ENCODE results near the gene FIZ1.
"Not testable (repeated sequence)": the region's sequence is repeated elsewhere in the genome, so short reads cannot be mapped to it uniquely, and the experiment has no call there.

Gene FIZ1

GRCh38 chr19:55578031-55578760, 21.1 kb downstream of the FIZ1 start:
- no peak for DNase-seq (ENCODE audit: low read depth in 4 of 4, low spot score in 1 of 4)

DNA sequence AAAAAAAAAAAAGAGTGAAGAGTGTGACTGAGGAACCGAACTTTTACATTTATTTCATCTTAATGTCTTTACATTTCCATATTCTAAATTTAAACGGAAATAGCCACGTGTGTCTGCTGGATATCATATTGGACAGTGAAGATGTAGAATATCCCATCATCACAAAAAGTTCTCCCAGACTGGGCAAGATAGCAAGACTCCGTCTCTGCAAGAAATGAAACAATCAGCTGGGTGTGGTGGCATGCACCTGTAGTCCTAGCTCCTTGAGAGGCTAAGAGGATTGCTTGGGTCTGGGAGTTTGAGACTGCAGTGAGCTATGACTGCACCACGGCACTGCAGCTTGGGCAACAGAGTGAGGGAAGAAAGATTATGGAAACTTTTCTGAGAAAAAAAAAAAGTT, 22.6 kb downstream of the FIZ1 start:
- DNase-seq (ENCODE audit: low read depth in 4 of 4, low spot score in 1 of 4) = no peak

GRCh38 chr19:55573929-55574328, 25.4 kb downstream of the FIZ1 start:
- DNase-seq (ENCODE audit: low read depth in 4 of 4, low spot score in 1 of 4) = not testable (repeated sequence)

DNA sequence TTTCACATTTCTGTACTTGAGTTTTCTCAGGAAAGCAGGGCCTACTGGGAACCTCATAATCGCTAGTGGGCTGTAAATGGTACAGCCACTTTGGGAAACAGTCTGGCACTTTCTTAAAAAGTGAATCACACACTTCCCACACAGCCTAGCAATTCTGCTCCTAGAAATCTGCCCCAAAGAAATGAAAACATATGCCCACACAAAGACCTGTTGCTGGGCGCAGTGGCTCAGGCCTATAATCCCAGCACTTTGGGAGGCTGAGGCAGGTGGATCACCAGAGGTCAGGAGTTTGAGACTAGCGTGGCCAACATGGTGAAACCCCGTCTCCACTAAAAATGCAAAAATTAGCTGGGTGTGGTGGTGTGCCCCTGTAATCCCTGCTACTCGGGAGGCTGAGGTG, 29.8 kb downstream of the FIZ1 start:
- not testable (repeated sequence) for DNase-seq (ENCODE audit: low read depth in 4 of 4, low spot score in 1 of 4)

GRCh38 chr19:55567708-55568328, 31.5 kb downstream of the FIZ1 start:
- no peak for DNase-seq (ENCODE audit: low read depth in 4 of 4, low spot score in 1 of 4)

DNA sequence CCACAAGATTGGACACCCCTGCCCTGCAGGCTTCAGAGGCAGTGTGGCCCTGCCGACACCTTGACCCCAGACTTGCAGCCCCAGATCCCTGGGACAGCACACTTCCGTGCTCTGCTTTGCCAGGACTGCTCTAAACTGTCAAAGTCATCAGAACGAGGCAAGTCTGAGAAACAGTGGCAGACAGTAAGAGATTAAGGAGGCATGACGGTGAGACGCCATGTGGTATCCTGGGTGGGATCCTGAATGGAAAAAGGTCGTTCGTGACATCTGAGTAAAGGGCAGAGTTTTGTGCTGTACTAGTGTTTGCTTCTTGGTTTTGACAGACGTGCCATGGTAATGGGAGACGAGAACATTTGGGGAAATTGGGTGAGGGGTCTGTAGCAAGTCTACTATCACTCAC, 32.5 kb downstream of the FIZ1 start:
- no peak for DNase-seq (ENCODE audit: low read depth in 4 of 4, low spot score in 1 of 4)

GRCh38 chr19:55563261-55563690, 36.0 kb downstream of the FIZ1 start:
- DNase-seq (ENCODE audit: low read depth in 4 of 4, low spot score in 1 of 4) = no peak

DNA sequence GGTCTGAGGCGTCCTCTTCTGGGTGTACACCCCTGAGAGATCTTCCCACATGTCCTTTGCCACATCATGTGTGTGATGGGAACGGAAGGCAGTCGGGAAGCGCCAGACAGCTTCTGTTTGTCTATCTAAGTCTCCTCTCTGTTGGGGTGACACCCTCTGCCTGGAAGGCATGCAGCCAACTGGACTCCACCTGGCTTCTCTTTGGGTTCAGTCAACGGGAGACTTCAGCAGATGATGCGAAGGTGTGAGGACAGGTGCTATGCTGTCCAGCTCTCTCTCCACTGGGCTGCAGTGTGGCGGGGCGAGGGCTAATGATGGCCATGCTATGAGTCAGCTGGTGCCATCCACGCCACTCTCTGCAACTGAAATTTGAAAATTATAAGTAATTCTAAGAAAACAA, 39.6 kb downstream of the FIZ1 start:
- no peak for DNase-seq (ENCODE audit: low read depth in 4 of 4, low spot score in 1 of 4)

- DNase-seq (ENCODE audit: low read depth in 4 of 4, low spot score in 1 of 4) = no peak
Observed at GRCh38 chr19:55554741-55555152, 44.6 kb downstream of the FIZ1 start.

DNA sequence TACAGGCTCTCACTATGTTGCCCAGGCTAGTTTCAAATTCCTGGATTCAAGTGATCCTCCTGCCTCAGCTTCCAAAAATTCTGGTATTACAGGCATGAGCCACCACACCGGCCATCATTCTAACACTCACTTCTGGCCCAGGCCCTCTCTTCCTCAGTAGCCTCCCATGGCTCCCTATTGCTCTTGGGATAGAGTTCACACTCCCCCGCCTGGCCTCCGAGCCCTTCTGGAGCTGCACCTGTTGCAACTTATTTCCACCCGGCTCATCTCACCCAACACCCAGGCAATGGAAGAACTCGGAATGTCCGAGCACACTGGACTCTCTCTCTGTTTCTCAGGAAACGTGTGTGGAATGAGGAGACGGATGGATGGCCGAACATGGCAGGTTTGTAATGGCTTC, 45.0 kb downstream of the FIZ1 start:
- DNase-seq (ENCODE audit: low read depth in 4 of 4, low spot score in 1 of 4) = no peak

GRCh38 chr19:55553217-55554182, 45.8 kb downstream of the FIZ1 start:
- no peak for DNase-seq (ENCODE audit: low read depth in 4 of 4, low spot score in 1 of 4)

DNA sequence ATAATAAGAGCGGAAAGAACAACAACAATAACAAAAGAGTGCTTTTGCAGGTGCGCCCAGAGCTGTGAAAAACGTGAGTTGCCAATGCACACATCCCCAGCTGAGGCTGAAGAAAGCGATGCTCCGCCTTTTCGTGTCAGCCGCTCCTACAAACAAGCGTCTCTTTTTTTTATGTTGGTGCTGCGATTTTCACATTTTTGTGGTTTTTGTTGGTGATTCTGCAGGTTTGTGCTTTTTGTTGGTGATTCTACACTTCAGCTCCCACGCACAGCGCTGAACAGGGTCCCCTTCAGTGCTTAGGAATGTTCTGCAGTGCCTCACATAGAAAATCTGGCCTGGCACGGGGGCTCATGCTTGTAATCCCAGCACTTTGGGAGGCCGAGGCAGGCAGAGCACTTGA, 46.7 kb downstream of the FIZ1 start:
- no peak for DNase-seq (ENCODE audit: low read depth in 4 of 4, low spot score in 1 of 4)

- no peak for DNase-seq (ENCODE audit: low read depth in 4 of 4, low spot score in 1 of 4)
Observed at GRCh38 chr19:55552206-55552605, 47.1 kb downstream of the FIZ1 start.

DNA sequence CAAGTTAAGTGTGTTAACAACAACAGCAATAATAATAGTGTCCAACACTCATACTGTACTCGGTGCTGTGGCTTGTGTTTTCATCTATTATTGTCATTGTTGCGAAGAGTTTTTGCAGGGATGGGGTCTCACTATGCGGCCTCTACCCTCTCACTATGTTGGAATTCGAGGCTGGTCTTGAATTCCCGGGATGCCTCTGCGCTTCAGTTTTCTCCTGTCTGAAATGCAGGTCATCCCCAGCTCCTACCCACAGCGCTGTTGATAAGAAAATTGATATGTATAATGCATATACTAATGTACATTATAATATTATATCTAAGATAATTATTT, 49.0 kb downstream of the FIZ1 start:
- DNase-seq (ENCODE audit: low read depth in 4 of 4, low spot score in 1 of 4) = no peak

GRCh38 chr19:55549500-55550320, 49.6 kb downstream of the FIZ1 start:
- DNase-seq (ENCODE audit: low read depth in 4 of 4, low spot score in 1 of 4) = no peak

DNA sequence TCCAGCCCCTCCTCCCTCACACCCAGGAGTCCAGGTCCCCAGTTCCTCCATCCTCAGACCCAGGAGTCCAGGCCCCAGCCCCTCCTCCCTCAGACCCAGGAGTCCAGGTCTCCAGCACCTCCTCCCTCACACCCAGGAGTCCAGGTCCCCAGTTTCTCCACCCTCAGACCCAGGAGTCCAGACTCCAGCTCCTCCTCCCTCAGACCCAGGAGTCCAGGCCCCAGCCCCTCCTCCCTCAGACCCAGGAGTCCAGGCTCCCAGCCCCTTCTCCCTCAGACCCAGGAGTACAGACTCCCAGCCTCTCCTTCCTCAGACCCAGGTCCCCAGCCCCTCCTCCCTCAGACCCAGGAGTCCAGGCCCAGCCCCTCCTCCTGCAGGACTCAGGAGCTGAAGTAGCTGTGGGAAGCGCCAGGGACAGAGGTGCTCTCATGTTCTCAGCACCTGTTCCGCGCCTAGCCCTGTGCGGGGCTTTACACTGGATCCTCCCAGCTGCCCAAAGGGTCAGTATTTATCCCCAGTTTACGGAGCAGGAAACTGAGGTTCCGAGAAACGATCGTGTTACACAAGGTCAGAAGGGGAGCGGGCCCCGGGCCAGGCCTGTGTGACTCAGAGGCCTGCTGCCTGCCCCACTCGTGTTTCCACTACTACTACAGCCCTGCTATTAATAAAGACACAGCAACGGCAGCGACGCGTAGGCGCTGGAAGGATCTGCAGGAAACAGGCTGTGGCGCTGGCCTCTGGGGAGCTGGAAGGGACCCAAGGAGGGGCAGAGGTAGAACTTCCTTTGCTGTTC, 52.3 kb downstream of the FIZ1 start:
- DNase-seq (ENCODE audit: low read depth in 4 of 4, low spot score in 1 of 4) = no peak

DNA sequence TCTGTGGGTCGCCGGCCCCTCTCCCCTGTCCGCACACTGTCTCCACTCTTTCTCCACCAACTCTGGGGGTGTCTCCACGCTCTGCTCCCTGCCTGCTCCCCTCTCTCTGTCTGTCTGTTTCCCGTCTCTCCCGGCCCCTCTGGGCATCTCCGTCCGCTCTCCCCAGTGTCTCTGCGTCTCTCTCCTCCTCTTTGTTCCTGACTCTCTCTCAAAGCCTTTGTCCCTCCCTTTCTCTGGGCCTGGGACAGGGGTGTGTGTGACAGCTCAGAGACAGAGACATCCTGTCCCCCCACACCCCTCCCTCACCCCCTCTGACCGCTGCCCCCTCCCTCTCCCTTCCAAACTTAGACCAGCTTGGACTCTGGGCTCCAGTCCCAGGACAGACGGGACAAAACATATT, 53.3 kb downstream of the FIZ1 start:
- DNase-seq (ENCODE audit: low read depth in 4 of 4, low spot score in 1 of 4) = no peak

DNA sequence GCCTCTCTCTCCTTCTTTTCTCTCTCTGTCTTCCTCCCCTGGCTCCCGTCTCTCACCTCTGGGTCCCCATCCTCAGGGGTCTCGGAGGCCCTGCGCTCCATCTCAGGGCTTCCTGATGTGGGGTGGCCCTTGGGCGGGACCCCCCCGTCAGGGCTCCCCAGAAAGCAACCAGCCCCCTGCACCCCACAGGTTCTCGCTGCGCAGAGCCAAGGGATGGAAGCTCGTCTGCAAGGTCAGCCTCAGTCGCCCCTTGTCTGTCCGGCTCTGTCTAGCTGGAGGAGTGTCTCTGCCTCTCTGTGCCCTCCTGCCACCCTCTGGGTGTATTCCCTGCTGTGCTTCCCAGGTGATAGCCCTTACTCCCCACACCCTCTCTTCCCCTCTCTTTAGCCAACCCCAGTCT, 53.9 kb downstream of the FIZ1 start, which contains the start of gene SBK3:
Gene SBK3, minus strand, starts transcription at position 101 of the 400 bp plus-strand sequence. Its CDS starts 0 bp downstream, at position 101.
- no peak for DNase-seq (ENCODE audit: low read depth in 4 of 4, low spot score in 1 of 4)

DNA sequence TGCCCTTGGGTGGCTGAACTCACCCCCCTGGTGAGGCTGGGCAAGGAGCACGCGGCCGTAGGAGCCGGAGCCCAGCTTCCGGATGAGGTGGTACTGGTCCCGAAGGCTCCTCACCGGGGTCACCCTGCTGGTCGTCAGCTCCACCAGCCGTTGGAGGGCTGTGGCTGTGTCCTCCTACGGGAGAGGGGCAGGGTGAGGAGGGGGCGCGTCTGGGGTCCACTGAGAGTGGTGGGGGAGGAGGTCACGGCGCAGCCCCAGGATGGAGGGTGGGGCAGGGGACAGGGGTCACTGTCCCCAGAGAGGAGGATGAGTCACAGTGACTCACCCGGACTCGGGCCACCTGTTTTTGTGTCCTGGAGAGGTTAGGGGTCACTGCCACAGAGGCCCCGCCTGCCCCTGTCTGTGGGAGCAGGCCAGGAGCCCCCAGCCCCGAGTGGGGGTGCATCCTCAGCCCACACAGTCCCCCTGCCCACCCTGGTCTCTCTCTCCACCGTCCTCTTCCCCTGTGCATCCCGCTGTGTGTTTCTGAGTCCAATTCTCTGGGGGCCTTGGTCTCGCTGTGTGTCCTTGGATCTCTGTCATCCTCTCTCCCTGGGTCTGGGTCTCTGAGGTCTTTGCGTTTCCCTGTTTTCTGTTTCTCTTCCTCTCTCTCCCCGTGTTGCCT, 54.4 kb downstream of the FIZ1 start:
- DNase-seq (ENCODE audit: low read depth in 4 of 4, low spot score in 1 of 4) = no peak

DNA sequence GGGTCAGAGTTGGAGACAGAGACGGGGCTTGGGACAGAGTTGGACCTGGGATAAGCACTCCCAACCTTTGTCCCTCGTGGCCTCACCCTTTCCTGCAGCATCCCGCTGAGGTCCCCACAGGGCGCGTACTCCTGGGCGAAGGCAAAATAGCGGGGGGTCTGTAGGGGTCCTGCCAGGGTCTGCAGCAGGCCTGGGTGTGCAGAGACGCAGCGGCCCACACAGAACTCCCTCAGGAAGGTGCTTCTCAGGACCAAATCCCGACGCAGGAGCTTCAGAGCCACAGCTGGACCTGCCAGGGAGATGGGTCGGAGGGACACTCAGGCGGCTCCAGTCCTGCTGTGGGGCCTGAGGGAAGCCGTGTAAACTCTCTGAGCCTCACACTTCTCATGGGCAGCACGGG, 55.3 kb downstream of the FIZ1 start:
- no peak for DNase-seq (ENCODE audit: low read depth in 4 of 4, low spot score in 1 of 4)

Data from stimulated activated CD4-positive, alpha-beta T cell treated with anti-CD3 and anti-CD28 coated beads, Interleukin-1b, Interleukin-23, amount 100 ng/mL, for 24 hours (primary cell).